Measurements from ENCODE around the gene ZC3H10. TPM values are rescaled to one million over a fixed set of nuclear protein-coding genes. Genes with fewer than 3 reads are reported as not detected.

The ZC3H10 gene
- total and polyA plus RNA-seq, 2 of the 13 experiments (the other 11 are each of a cell fraction or from before 2014, with no cell fraction given), result 0.70 to 2.3 TPM

- peak; percentile 70; the same call in 1 of the 2 replicates for TF ChIP-seq ZNF383 (CRISPR knock-in tag; IDR thresholded peaks at IDR 0.05; ENCODE audit: borderline replicate concordance)
- no peak for TF ChIP-seq MAFG (CRISPR knock-in tag; IDR thresholded peaks at IDR 0.05)
- TF ChIP-seq NAIF1 (CRISPR knock-in tag; IDR thresholded peaks at IDR 0.05; ENCODE audit: borderline replicate concordance), result no peak
- TF ChIP-seq, protein P1, sequence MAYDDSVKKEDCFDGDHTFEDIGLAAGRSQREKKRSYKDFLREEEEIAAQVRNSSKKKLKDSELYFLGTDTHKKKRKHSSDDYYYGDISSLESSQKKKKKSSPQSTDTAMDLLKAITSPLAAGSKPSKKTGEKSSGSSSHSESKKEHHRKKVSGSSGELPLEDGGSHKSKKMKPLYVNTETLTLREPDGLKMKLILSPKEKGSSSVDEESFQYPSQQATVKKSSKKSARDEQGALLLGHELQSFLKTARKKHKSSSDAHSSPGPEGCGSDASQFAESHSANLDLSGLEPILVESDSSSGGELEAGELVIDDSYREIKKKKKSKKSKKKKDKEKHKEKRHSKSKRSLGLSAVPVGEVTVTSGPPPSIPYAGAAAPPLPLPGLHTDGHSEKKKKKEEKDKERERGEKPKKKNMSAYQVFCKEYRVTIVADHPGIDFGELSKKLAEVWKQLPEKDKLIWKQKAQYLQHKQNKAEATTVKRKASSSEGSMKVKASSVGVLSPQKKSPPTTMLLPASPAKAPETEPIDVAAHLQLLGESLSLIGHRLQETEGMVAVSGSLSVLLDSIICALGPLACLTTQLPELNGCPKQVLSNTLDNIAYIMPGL (CRISPR knock-in tag; IDR thresholded peaks at IDR 0.05; ENCODE audit: borderline replicate concordance in 1 of 2, low read depth in 1 of 2), result peak; percentile 89 to 93
- TF ChIP-seq PHF8 (CRISPR knock-in tag; IDR thresholded peaks at IDR 0.05), result peak; percentile 89
- TF ChIP-seq ZNF207 (IDR thresholded peaks at IDR 0.05; ENCODE audit: borderline replicate concordance), result no peak
- TF ChIP-seq NCOR1 (IDR thresholded peaks at IDR 0.05; ENCODE audit: borderline replicate concordance, low read length), result no peak
- 0 out of 2 replicates have a peak, but pooled peaks have one; percentile 11 for TF ChIP-seq ZBTB21 (CRISPR knock-in tag; IDR thresholded peaks at IDR 0.05)
- no peak; the same call in 1 of the 2 replicates for TF ChIP-seq DNMT1 (CRISPR knock-in tag; IDR thresholded peaks at IDR 0.05)
- no peak for TF ChIP-seq ZNF225 (CRISPR knock-in tag; IDR thresholded peaks at IDR 0.05)
- peak; percentile 82; the same call in 1 of the 2 replicates for TF ChIP-seq ZNF598 (CRISPR knock-in tag; IDR thresholded peaks at IDR 0.05; ENCODE audit: borderline replicate concordance)
- no peak for TF ChIP-seq RELA (CRISPR knock-in tag; IDR thresholded peaks at IDR 0.05)
- no peak for TF ChIP-seq RAD21 (CRISPR knock-in tag; IDR thresholded peaks at IDR 0.05)
- peak; percentile 49; the same call in 1 of the 2 replicates for TF ChIP-seq ZNF572 (CRISPR knock-in tag; IDR thresholded peaks at IDR 0.05)
- TF ChIP-seq, protein P2, sequence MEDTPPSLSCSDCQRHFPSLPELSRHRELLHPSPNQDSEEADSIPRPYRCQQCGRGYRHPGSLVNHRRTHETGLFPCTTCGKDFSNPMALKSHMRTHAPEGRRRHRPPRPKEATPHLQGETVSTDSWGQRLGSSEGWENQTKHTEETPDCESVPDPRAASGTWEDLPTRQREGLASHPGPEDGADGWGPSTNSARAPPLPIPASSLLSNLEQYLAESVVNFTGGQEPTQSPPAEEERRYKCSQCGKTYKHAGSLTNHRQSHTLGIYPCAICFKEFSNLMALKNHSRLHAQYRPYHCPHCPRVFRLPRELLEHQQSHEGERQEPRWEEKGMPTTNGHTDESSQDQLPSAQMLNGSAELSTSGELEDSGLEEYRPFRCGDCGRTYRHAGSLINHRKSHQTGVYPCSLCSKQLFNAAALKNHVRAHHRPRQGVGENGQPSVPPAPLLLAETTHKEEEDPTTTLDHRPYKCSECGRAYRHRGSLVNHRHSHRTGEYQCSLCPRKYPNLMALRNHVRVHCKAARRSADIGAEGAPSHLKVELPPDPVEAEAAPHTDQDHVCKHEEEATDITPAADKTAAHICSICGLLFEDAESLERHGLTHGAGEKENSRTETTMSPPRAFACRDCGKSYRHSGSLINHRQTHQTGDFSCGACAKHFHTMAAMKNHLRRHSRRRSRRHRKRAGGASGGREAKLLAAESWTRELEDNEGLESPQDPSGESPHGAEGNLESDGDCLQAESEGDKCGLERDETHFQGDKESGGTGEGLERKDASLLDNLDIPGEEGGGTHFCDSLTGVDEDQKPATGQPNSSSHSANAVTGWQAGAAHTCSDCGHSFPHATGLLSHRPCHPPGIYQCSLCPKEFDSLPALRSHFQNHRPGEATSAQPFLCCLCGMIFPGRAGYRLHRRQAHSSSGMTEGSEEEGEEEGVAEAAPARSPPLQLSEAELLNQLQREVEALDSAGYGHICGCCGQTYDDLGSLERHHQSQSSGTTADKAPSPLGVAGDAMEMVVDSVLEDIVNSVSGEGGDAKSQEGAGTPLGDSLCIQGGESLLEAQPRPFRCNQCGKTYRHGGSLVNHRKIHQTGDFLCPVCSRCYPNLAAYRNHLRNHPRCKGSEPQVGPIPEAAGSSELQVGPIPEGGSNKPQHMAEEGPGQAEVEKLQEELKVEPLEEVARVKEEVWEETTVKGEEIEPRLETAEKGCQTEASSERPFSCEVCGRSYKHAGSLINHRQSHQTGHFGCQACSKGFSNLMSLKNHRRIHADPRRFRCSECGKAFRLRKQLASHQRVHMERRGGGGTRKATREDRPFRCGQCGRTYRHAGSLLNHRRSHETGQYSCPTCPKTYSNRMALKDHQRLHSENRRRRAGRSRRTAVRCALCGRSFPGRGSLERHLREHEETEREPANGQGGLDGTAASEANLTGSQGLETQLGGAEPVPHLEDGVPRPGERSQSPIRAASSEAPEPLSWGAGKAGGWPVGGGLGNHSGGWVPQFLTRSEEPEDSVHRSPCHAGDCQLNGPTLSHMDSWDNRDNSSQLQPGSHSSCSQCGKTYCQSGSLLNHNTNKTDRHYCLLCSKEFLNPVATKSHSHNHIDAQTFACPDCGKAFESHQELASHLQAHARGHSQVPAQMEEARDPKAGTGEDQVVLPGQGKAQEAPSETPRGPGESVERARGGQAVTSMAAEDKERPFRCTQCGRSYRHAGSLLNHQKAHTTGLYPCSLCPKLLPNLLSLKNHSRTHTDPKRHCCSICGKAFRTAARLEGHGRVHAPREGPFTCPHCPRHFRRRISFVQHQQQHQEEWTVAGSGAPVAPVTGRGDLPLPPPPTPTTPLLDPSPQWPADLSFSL (CRISPR knock-in tag; IDR thresholded peaks at IDR 0.05), result no peak
- no peak for TF ChIP-seq ARID3A (IDR thresholded peaks at IDR 0.05; ENCODE audit: low read depth, low read length)
- TF ChIP-seq NFKB2 (CRISPR knock-in tag; IDR thresholded peaks at IDR 0.05; ENCODE audit: borderline replicate concordance), result peak; percentile 82; the same call in 1 of the 2 replicates
- no peak for TF ChIP-seq SNAI1 (CRISPR knock-in tag; IDR thresholded peaks at IDR 0.05; ENCODE audit: borderline replicate concordance)
- TF ChIP-seq ATRX (CRISPR knock-in tag; IDR thresholded peaks at IDR 0.05; ENCODE audit: borderline replicate concordance), result no peak
- peak; percentile 20; the same call in 1 of the 2 replicates for TF ChIP-seq TBX3 (IDR thresholded peaks at IDR 0.05; ENCODE audit: borderline replicate concordance)
These were observed 13.8 kb upstream of the ZC3H10 start, which contains the start of gene PA2G4 (continued) for GRCh38 chr12:56104109-56104814.

Measured in HepG2 (cell line).